Ishikawa (cell line): Measurements from ENCODE around the gene LARP6.

Source experiments
- CEBPB ChIP-seq: IDR thresholded peaks from 2 replicates; pipeline ENCODE4 v1.6.1; 2012
- CREB1 ChIP-seq: IDR thresholded peaks from 2 replicates; pipeline ENCODE4 v1.6.1; 2012; ENCODE audit warnings: low read depth
- EGR1 ChIP-seq: IDR thresholded peaks from 2 replicates; pipeline ENCODE4 v1.6.1; 2012
- EP300 ChIP-seq: IDR thresholded peaks from 2 replicates; pipeline ENCODE4 v1.6.1; 2012; ENCODE audit warnings: borderline replicate concordance
- FOXM1 ChIP-seq: IDR thresholded peaks from 2 replicates; pipeline ENCODE4 v1.6.1; 2012; ENCODE audit warnings: low read depth, borderline replicate concordance
- NFIC ChIP-seq: IDR thresholded peaks from 2 replicates; pipeline ENCODE4 v1.6.1; 2012
- RAD21 ChIP-seq: IDR thresholded peaks from 2 replicates; pipeline ENCODE4 v1.6.1; 2012; ENCODE audit warnings: low read depth
- TAF1 ChIP-seq: IDR thresholded peaks from 2 replicates; pipeline ENCODE4 v1.6.1; 2012; ENCODE audit warnings: low read depth, mild to moderate bottlenecking
- TCF12 ChIP-seq: IDR thresholded peaks from 2 replicates; pipeline ENCODE4 v1.6.1; 2012; ENCODE audit warnings: low read depth
- TEAD4 ChIP-seq: IDR thresholded peaks from 2 replicates; pipeline ENCODE4 v1.6.1; 2012
- YY1 ChIP-seq: IDR thresholded peaks from 2 replicates; pipeline ENCODE4 v1.6.1; 2012; ENCODE audit warnings: low read depth
- ZBTB7A ChIP-seq: IDR thresholded peaks from 2 replicates; pipeline ENCODE4 v1.6.1; 2012; ENCODE audit warnings: low read depth
- TF ChIP-seq, protein P1 (sequence below): IDR thresholded peaks from 2 replicates; pipeline ENCODE4 v1.6.1; 2012; ENCODE audit warnings: low read depth, mild to moderate bottlenecking
- TF ChIP-seq, protein P2 (sequence below): IDR thresholded peaks from 2 replicates; pipeline ENCODE4 v1.6.1; 2012
- TF ChIP-seq, protein P3 (sequence below): IDR thresholded peaks from 2 replicates; pipeline ENCODE4 v1.6.1; 2012

Gene LARP6

DNA sequence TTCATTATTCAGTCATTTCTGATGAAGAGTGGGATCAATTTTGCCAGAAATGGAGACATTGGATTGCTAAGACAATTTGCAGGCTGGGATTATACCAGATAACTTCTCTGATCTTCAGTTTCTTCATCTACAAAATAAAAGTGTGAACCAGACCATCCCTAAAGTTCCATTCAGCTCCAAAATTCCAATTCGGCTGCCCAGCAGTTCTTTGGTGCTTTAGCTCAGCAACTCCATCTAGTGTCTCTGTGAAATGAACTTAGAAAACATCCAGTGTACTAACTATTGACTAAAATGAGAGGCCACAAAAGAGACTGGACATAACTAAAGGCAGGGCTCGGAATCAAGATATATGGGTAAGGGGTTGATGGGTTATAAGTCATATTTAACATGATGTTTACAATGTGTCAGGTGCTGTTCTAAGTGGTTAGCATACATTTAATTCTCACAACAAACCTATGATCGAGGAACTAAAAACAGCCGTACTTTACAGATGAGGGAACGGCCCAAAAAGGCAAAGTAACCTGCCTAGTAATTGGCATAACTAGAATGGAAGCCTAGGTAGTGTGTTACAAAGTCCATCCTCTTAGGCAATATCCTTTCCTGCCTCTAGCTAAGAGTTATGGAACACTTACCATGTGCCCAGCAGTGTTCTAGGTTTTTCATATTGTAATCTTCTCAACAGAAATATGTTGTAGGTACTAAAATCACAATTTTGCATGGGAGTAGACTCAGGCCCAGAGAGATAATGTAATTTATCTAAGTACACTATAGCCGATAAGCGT is 21.2 kb upstream of the LARP6 start:
- TF ChIP-seq RAD21 (peak; percentile 79), YY1 (no peak)

DNA sequence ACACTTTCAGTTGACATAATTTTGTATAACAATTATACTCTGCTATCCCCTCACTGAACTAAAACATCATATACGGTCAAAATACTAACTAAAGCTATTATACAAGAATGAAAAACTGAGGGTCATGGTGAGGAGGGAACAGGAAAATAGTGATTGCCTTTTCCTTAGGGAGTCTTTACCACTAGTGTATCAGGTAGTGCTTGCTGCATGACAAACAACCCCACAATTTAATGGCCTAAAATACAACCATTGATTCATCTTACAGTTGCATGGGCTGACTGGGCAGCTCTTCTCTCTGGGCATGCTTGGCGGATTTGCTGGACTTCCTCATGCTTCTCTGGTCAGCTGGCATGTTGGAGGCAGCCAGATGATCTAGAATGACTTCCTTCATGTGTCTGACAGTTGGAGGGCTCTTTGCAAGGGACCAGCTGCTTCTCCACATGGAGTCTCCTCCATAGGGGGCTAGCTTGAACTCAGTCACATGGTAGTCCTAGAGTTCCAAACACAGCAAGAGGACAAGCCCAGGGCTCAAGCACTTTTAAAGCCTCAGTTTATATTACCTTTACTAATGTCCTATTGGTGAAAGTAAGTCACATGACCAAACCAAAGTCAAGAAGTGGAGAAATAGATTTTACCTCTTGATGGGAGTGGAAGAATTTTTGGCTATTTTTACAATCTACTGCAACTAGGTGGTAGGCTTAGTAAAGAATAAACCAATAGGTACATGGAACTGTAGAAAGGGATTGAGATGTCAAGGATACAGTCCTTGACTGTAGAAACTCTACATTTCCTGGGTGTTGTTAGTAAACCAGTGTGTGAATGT is 19.5 kb upstream of the LARP6 start:
- no peak for TF ChIP-seq YY1
- TF ChIP-seq, protein P1, sequence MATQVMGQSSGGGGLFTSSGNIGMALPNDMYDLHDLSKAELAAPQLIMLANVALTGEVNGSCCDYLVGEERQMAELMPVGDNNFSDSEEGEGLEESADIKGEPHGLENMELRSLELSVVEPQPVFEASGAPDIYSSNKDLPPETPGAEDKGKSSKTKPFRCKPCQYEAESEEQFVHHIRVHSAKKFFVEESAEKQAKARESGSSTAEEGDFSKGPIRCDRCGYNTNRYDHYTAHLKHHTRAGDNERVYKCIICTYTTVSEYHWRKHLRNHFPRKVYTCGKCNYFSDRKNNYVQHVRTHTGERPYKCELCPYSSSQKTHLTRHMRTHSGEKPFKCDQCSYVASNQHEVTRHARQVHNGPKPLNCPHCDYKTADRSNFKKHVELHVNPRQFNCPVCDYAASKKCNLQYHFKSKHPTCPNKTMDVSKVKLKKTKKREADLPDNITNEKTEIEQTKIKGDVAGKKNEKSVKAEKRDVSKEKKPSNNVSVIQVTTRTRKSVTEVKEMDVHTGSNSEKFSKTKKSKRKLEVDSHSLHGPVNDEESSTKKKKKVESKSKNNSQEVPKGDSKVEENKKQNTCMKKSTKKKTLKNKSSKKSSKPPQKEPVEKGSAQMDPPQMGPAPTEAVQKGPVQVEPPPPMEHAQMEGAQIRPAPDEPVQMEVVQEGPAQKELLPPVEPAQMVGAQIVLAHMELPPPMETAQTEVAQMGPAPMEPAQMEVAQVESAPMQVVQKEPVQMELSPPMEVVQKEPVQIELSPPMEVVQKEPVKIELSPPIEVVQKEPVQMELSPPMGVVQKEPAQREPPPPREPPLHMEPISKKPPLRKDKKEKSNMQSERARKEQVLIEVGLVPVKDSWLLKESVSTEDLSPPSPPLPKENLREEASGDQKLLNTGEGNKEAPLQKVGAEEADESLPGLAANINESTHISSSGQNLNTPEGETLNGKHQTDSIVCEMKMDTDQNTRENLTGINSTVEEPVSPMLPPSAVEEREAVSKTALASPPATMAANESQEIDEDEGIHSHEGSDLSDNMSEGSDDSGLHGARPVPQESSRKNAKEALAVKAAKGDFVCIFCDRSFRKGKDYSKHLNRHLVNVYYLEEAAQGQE, result no peak
- TF ChIP-seq CEBPB, result no peak
- no peak for TF ChIP-seq CREB1
- TF ChIP-seq, protein P2, sequence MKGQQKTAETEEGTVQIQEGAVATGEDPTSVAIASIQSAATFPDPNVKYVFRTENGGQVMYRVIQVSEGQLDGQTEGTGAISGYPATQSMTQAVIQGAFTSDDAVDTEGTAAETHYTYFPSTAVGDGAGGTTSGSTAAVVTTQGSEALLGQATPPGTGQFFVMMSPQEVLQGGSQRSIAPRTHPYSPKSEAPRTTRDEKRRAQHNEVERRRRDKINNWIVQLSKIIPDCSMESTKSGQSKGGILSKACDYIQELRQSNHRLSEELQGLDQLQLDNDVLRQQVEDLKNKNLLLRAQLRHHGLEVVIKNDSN, result 0 out of 2 replicates have a peak, but pooled peaks have one; percentile 11

DNA sequence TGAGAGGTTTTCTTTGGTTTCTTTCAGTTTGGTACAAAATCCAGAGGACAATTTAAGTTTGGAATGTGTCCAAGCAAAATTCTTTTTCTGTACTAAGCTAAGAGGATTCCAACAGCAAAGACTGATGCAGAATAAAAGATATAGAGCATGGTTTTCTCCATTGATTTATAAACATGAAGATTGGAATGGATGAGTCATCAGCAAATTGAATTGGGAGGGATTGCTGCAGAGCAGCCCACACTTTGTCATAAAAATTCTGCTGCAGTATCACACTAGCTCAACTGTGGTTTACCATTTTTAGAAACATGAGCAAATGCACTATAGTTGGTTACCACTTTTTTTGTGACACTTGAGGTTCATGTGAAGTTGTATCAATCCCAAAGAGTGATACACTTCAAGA is 16.1 kb upstream of the LARP6 start:
- TF ChIP-seq NFIC (no peak), TCF12 (no peak), TEAD4 (no peak), FOXM1 (no peak), CEBPB (no peak), YY1 (no peak), TAF1 (no peak), EGR1 (no peak), RAD21 (no peak), EP300 (no peak), CREB1 (no peak), ZBTB7A (no peak)
- TF ChIP-seq, protein P2, result no peak
- TF ChIP-seq, protein P1, result no peak
- TF ChIP-seq, protein P3, sequence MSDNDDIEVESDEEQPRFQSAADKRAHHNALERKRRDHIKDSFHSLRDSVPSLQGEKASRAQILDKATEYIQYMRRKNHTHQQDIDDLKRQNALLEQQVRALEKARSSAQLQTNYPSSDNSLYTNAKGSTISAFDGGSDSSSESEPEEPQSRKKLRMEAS, result no peak

DNA sequence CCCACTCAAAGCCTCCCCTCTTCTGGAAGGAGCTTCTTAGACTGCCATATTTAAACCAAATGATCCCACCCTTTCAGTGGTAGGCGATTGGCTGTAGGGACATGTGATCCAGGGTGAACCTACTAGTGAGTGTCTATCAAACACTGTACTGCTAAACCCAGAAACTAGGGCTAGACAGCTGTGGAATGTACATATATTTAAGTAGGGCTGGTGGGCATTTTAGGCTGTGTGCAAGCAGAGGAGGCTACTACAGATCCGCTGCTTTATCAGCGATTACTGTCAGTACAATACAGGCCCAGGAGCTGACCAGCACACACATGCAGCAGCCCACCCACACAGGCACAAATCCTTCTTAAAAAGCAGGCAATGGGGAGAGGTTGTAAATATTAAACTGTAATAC is 15.4 kb upstream of the LARP6 start:
- TF ChIP-seq TAF1 (no peak), CEBPB (no peak), RAD21 (no peak), EP300 (no peak)
- TF ChIP-seq, protein P2, result no peak
- TF ChIP-seq, protein P3, result no peak
- TF ChIP-seq, protein P1, result no peak
